CD4-positive, alpha-beta T cell (primary cell): ENCODE measurements around the gene KRTAP12-2. TPM values are rescaled to one million over a fixed set of nuclear protein-coding genes. Genes with fewer than 3 reads are reported as not detected.
"Not testable (repeated sequence)": the region's sequence is repeated elsewhere in the genome, so short reads cannot be mapped to it uniquely, and the experiment has no call there.

Source experiments
- ATAC-seq: fragments of 200-7000 bp; cut with Tn5 transposase; one replicate; pipeline ENCODE4 v1.10.0; 2022; ENCODE audit warnings: mild to moderate bottlenecking; ENCODE audit not compliant: poor library complexity
- CTCF ChIA-PET: fragments of 350-600 bp; sonication (Branson Sonifier 250); formaldehyde crosslinking; loops from one replicate; lab custom pipeline; 2021; ENCODE audit warnings: antibody characterized with exemption, inconsistent platforms; lab: Charles Lee
- POLR2A ChIA-PET: fragments of 350-600 bp; sonication (Branson Sonifier 250); formaldehyde crosslinking; loops from one replicate; lab custom pipeline; 2021; ENCODE audit warnings: antibody characterized with exemption, inconsistent platforms; lab: Charles Lee
- DNase-seq, 14 experiments: peaks; one replicate each; pipeline ENCODE4 v3.0.0-alpha.2; 2013 to 2020; ENCODE audit warnings: mixed read lengths in 2 of 14
- H3K27ac ChIP-seq, 2 donors: one replicate each; pipeline versions ENCODE4 v1.5.1 to v1.7.0; 2013; ENCODE audit warnings: low read length in 2 of 2, low read depth in 1 of 2, mild to moderate bottlenecking in 1 of 2
- H3K27me3 ChIP-seq, 2 experiments: 1 replicate in 1 of 2; 2 replicates in 1 of 2; pipeline versions ENCODE4 v1.6.1 to v1.7.0; 2013; ENCODE audit warnings: low read length in 2 of 2, control low read depth in 1 of 2, mild to moderate bottlenecking in 1 of 2, moderate library complexity in 1 of 2; ENCODE audit not compliant: insufficient read depth in 2 of 2, control insufficient read depth in 1 of 2
- H3K36me3 ChIP-seq: one replicate; pipeline ENCODE4 v1.6.1; 2013; ENCODE audit warnings: low read length, control low read depth; ENCODE audit not compliant: insufficient read depth
- H3K4me1 ChIP-seq: one replicate; pipeline ENCODE4 v1.6.1; 2013; ENCODE audit warnings: low read length, control low read depth; ENCODE audit not compliant: insufficient read depth
- H3K4me3 ChIP-seq: one replicate; pipeline ENCODE4 v1.5.1; 2013; ENCODE audit warnings: mild to moderate bottlenecking, low read length, moderate library complexity
- H3K9me3 ChIP-seq, 2 experiments: 1 replicate in 1 of 2; 2 replicates in 1 of 2; pipeline versions ENCODE4 v1.6.1 to v1.7.0; 2013; ENCODE audit warnings: low read length in 2 of 2, mild to moderate bottlenecking in 2 of 2, control low read depth in 1 of 2, moderate library complexity in 1 of 2; ENCODE audit not compliant: control insufficient read depth in 1 of 2, insufficient read depth in 1 of 2
- H3K27ac Mint-ChIP-seq: one replicate; pipeline ENCODE4 v1.8.0; 2020; ENCODE audit warnings: mixed read lengths
- H3K27me3 Mint-ChIP-seq: one replicate; pipeline ENCODE4 v1.8.0; 2021; ENCODE audit warnings: mixed read lengths
- H3K36me3 Mint-ChIP-seq: one replicate; pipeline ENCODE4 v1.8.0; 2021; ENCODE audit warnings: low read depth, mixed read lengths
- H3K4me1 Mint-ChIP-seq: one replicate; pipeline ENCODE4 v1.8.0; 2021; ENCODE audit warnings: low read depth, mixed read lengths
- H3K4me3 Mint-ChIP-seq: one replicate; pipeline ENCODE4 v1.8.0; 2020; ENCODE audit warnings: mild to moderate bottlenecking, mixed read lengths
- H3K9me3 Mint-ChIP-seq: one replicate; pipeline ENCODE4 v1.8.0; 2020; ENCODE audit warnings: mixed read lengths
- intact Hi-C, 2 experiments: fragments of 100-400 bp; cut with DNase I in 1 of 2; cut with micrococcal nuclease in 1 of 2; formaldehyde crosslinking; loops; one replicate each; pipeline versions ENCODE4 v1.15.1 to v1.9.0; 2023 to 2025; cut with DNase I, micrococcal nuclease
- total RNA-seq, 174 experiments: library from RNA in 2 of 174; stranded (reverse) in 2 of 174; gene quantifications; one replicate each; pipeline ENCODE4 v1.2.3 and lab custom pipeline; 2021 to 2026
- TF ChIP-seq, protein P1 (sequence below): fragments of 200-600 bp; IDR thresholded peaks from one replicate; pipeline ENCODE4 v1.8.0; 2022; ENCODE audit warnings: antibody characterized with exemption, mild to moderate bottlenecking

Gene KRTAP12-2
- total RNA-seq, 2 experiments from 2014 or later: not detected

GRCh38 chr21:44687671-44688070, 20.9 kb upstream of the KRTAP12-2 start:
- H3K9me3 Mint-ChIP-seq: peaks cover 2% of the 10 kb centered on the region
- ATAC-seq (no peak), DNase-seq (no peak)
- H3K27me3 Mint-ChIP-seq: peaks cover 29% of the 10 kb centered on the region
- Histone ChIP-seq H3K4me1 (no peaks in the 10 kb centered on the region), H3K4me3 (no peak overlapping the region), H3K36me3 (no peaks in the 10 kb centered on the region), H3K27ac (no peak overlapping the region), H3K27me3 (peaks cover 0 to 6% of the 10 kb centered on the region in 2 experiments), H3K9me3 (peaks cover 0 to 5% of the 10 kb centered on the region in 2 experiments)
- H3K4me1 Mint-ChIP-seq: peaks cover 12% of the 10 kb centered on the region
- H3K36me3 Mint-ChIP-seq: no peaks in the 10 kb centered on the region
- POLR2A ChIA-PET: no interaction called here
- no peak overlapping the region for H3K27ac Mint-ChIP-seq
- no peak overlapping the region for H3K4me3 Mint-ChIP-seq
- intact Hi-C loops: no loop called here
- CTCF ChIA-PET: no interaction called here
- TF ChIP-seq, protein P1, sequence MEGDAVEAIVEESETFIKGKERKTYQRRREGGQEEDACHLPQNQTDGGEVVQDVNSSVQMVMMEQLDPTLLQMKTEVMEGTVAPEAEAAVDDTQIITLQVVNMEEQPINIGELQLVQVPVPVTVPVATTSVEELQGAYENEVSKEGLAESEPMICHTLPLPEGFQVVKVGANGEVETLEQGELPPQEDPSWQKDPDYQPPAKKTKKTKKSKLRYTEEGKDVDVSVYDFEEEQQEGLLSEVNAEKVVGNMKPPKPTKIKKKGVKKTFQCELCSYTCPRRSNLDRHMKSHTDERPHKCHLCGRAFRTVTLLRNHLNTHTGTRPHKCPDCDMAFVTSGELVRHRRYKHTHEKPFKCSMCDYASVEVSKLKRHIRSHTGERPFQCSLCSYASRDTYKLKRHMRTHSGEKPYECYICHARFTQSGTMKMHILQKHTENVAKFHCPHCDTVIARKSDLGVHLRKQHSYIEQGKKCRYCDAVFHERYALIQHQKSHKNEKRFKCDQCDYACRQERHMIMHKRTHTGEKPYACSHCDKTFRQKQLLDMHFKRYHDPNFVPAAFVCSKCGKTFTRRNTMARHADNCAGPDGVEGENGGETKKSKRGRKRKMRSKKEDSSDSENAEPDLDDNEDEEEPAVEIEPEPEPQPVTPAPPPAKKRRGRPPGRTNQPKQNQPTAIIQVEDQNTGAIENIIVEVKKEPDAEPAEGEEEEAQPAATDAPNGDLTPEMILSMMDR: no peak

DNA sequence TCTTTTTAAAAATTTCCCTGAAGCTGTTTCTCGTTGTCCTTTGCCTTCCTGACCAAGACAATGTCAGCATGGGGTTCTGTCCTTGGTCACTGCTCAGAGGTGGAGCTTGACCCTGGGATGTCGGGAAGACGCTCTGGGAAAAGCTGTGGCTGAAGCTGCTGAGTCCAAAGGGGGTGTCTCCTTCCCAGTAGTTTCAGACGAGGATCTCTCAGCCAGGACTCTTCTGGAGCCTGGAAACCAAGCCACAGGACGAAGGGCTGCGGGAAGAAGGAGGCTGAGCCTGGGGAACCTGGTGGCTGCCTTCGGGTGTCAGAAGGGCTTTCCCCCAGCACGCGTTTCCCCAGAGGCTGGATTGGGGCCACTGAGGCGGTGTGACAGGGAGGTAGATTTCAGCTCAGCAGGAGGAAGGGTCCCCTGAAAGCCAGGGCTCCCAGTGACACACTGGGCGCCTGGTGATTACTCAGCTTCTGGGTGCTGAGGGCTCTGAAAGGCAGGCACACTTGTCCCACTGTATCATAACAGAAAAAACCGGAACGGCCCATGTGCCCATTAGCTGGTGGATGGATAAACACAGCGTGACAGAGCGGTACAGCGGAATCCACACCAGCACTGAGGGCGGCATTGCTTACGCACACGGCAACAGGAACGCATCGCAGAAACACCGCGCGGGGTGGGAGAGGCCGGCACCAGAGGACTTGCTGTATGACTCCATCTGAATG, 20.3 kb upstream of the KRTAP12-2 start:
- Histone ChIP-seq H3K4me3 (no peak overlapping the region), H3K27ac (no peak overlapping the region), H3K27me3 (peaks cover 0 to 6% of the 10 kb centered on the region in 2 experiments), H3K9me3 (no peaks in the 10 kb centered on the region), H3K4me1 (no peaks in the 10 kb centered on the region), H3K36me3 (no peaks in the 10 kb centered on the region)
- Mint-ChIP-seq H3K4me3 (no peak overlapping the region), H3K4me1 (peaks cover 12% of the 10 kb centered on the region), H3K27me3 (peaks cover 25% of the 10 kb centered on the region), H3K36me3 (no peaks in the 10 kb centered on the region), H3K9me3 (no peaks in the 10 kb centered on the region), H3K27ac (no peak overlapping the region)
- no peak for DNase-seq
- ChIA-PET POLR2A (no interaction called here), CTCF (no interaction called here)
- intact Hi-C loops: no loop called here
- TF ChIP-seq, protein P1: no peak
- ATAC-seq: no peak

DNA sequence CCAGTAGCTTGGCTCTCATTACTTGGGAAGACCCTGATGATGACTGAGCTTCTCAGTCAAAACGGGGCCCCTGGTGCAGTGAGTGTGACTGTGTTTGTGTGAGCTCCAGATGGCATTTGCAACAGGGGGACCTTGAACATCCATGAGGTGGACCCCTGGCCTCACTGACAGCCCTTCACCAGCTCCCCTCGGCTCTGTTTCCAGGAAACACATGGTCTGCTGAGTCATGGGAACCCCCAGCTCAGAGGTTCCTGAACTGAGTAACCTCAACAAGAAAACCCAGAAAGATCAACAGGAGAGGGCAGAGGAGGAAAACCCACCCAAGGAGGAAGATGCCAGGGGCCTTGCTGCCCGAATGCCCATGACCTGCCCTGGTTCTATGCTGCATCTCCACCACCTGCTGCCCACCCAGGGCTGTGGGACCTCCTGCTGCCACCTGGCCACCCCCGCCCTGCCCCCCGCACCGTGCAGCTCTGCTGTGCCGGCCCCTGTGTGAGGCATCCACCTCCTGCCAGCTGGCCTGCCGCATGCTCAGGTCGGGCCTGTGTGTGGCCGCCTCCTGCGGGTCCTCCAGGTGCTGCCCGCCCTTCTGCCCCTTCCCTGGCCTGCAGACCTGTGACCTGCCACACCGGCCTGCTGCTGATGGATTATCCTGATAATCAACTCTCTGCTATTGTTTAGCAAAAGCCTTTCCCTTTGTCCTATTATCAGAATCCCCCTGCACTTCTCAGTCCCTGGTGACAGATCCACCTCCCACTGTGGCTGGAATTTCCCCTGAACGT, 19.5 kb upstream of the KRTAP12-2 start:
- Mint-ChIP-seq H3K4me1 (peaks cover 3% of the 10 kb centered on the region), H3K27ac (no peak overlapping the region)

DNA sequence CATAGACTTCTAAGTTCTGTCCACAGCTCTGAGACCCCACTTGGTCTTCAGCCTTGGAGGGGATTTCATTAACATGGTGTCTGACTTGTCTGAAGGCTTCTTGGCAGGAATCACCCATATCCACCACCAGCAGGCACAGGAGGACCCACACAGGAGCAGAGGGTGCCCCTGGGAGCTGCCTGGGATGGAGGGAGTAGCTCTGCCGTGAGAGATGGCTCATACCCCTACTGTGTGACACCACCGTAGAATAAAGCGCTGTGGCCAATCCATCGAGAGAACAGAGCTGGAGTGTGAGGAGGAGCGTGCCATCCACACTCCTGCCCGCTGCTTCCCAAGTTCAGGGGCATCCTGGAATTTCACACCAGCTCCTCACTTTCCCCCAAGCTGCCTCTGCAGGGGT, 18.3 kb upstream of the KRTAP12-2 start:
- POLR2A ChIA-PET, H3K27ac Mint-ChIP-seq, H3K4me3 ChIP-seq, H3K4me3 Mint-ChIP-seq, H3K9me3 ChIP-seq, DNase-seq, H3K36me3 ChIP-seq, H3K27ac ChIP-seq, intact Hi-C loops, CTCF ChIA-PET, H3K9me3 Mint-ChIP-seq, ATAC-seq, H3K27me3 ChIP-seq, H3K36me3 Mint-ChIP-seq, H3K4me1 Mint-ChIP-seq, H3K4me1 ChIP-seq: not testable (repeated sequence)
- peaks cover 27% of the 10 kb centered on the region for H3K27me3 Mint-ChIP-seq

More for the DNA sequence above, 19.5 kb upstream of the KRTAP12-2 start:
- Mint-ChIP-seq H3K4me3 (no peak overlapping the region), H3K27me3 (peaks cover 29% of the 10 kb centered on the region), H3K9me3 (no peaks in the 10 kb centered on the region), H3K36me3 (no peaks in the 10 kb centered on the region)
- Histone ChIP-seq H3K27me3 (peaks cover 0 to 6% of the 10 kb centered on the region in 2 experiments), H3K36me3 (no peaks in the 10 kb centered on the region), H3K4me3 (no peak overlapping the region), H3K4me1 (no peaks in the 10 kb centered on the region), H3K9me3 (no peaks in the 10 kb centered on the region), H3K27ac (no peak overlapping the region)
- intact Hi-C loops: no loop called here
- CTCF ChIA-PET: no interaction called here
- POLR2A ChIA-PET: no interaction called here
- ATAC-seq (no peak), DNase-seq (no peak)
- TF ChIP-seq, protein P1: no peak
